TTC549 (cell line): ENCODE results near the gene ZNF146.
"Not testable (repeated sequence)": the region's sequence is repeated elsewhere in the genome, so short reads cannot be mapped to it uniquely, and the experiment has no call there.

Experiments used
- FAIRE-seq: peaks from 2 replicates; lab custom pipeline; 2012; peaks lifted over from hg19 to GRCh38; lab: Jason Lieb, UNC

The ZNF146 gene

DNA sequence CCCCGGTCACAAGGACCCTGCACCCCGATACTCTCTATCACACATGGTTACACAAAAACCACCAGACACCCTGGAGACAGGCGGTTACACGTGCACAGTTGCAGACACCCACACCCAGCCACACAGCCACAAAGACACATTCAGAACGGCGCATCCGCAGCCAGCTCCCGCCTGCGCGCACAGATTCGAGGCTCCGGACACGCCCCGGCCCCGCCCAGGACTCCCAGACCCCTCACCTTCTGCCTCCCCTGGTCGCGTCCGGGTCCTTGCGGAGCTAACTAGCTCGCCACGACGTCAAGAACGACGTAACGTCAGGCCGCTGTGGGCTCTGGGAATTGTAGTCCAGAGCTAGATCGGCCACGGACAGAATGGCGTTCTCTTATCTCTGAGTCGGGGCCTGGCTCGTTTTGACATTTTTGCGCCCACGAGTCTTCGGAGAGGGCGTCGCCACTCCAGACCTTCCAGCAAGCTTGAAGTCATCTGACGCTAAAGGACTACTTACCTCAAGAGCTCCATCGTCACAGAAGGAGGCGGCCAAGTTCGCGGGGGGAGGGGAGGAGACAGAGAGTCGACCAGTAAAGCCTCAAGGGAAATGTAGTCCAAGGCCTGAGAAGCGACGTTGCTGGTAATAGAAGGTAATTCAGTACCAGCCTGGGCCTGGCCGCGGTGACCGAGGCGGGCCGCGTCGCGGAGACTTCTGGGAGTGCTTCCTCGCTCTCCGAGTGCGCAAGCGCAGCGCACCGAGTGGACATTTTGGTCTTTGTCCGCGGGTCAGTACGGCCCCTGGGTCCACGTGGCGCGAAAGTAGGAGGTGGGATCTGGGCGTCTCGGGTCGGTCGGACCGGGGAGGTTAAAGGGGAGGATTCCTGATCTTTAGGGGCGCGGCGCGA, at the start of gene ZNF146, which contains the start of gene ZNF565:
Gene ZNF146 (plus strand): TSS at position 721 of the 890 bp plus-strand sequence. CDS start 21,335 bp downstream, outside the sequence.
Gene ZNF565 (minus strand): TSS at position 280 of the 890 bp plus-strand sequence. CDS start 12,680 bp downstream, outside the sequence.
- FAIRE-seq: peak; percentile 62

- FAIRE-seq: no peak
Observed at GRCh38 chr19:36169084-36169760, 45.7 kb upstream of the ZNF146 start.

DNA sequence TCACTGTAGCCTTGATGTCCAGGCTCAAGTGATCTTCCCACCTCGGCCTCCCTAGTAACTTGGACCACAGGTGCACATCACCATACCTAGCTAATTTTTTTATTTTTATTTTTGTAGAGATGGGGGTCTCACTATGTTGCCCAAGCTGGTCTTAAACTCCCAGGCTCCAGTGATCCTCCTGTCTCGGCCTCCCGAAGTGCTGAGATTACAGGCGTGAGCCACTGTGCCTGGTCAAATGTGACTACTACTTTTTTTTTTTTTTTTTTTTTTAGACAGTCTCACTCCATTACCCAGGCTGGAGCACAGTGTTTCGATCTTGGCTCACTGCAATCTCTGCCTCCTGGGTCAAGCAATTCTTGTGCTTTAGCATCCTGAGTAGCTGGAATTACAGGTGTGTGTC, 42.1 kb upstream of the ZNF146 start:
- no peak for FAIRE-seq

GRCh38 chr19:36173846-36174245, 41.1 kb upstream of the ZNF146 start:
- FAIRE-seq: not testable (repeated sequence)

DNA sequence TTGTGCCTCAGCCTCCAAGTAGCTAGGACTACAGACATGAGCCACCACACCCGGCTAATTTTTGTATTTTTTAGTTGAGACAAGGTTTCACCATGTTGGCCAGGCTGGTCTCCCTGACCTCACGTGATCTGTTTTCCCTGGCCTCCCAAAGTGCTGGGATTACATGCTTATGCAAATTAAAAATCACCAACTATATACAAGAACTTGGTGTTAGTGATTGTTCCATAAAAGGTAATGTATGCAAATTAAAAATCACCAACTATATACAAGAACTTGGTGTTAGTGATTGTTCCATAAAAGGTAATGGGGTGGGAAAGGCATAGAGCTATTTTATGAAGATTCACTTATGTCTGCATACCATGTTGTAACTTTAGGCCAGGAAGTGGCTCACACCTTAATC, 35.8 kb upstream of the ZNF146 start:
- FAIRE-seq: not testable (repeated sequence)

DNA sequence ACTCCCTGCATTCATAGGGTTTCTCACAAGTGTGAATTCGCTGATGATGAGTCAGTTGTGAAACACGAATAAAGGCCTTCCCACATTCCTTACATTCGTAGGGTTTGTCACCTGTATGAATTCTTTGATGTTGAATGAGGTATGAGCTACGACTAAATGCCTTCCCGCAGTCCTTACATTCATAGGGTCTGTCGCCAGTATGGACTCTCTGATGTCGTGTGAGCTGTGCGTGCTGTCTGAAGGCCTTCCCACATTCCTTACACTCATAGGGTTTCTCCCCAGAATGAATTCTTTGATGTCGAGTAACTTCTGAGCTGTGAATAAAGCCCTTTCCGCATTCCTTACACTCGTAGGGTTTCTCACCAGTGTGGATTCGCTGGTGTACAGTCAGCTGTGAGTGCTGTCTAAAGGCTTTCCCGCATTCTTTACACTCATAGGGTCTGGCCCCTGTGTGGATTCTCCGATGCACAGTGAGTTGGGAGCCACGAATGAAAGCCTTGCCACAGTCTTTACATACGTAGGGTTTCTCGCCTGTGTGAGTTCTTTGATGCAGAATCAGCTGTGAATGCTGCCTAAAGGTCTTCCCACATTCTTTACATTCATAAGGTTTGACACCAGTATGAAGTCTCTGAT, 32.2 kb upstream of the ZNF146 start:
- no peak for FAIRE-seq

- no peak for FAIRE-seq
Observed at GRCh38 chr19:36183245-36183628, 31.7 kb upstream of the ZNF146 start.

DNA sequence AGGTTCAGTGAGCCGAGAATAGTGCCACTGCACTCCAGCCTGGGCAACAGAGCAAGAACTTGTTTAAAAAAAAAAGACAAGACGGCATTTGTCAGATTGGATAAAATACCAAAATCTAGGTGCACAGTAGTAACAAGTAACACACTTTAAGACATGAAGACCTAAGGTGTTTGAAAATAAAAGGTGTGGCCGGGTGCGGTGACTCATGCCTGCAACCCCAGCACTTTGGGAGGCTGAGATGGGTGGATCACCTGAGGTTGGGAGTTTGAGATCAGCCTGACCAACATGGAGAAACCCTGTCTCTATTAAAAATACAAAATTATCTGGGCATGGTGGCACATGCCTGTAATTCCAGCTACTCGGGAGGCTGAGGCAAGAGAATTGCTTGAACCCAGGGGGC, 28.2 kb upstream of the ZNF146 start:
- not testable (repeated sequence) for FAIRE-seq

GRCh38 chr19:36196249-36196648, 18.7 kb upstream of the ZNF146 start:
- FAIRE-seq: no peak

DNA sequence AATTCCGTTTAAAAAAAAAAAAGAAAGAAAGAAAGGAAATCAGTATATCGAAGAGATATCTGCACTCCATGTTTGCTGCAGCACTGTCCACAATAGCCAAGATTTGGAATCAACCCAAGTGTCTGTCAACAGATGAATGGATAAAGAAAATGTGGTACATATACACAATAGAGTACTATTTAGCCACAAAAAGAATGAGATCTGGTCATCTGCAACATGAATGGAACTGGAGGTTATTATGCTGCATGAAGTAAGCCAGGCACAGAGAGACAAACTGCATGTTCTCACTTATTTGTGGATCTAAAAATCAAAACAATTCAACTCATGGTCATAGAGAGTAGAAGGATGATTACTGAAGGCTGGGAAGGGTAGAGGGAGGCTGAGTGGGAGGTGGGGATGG, 16.8 kb upstream of the ZNF146 start:
- FAIRE-seq: no peak

GRCh38 chr19:36201684-36202083, 13.2 kb upstream of the ZNF146 start:
- no peak for FAIRE-seq

- no peak for FAIRE-seq
Observed at GRCh38 chr19:36203293-36203692, 11.6 kb upstream of the ZNF146 start.

- no peak for FAIRE-seq
Observed at GRCh38 chr19:36207605-36208252, 7.2 kb upstream of the ZNF146 start.

DNA sequence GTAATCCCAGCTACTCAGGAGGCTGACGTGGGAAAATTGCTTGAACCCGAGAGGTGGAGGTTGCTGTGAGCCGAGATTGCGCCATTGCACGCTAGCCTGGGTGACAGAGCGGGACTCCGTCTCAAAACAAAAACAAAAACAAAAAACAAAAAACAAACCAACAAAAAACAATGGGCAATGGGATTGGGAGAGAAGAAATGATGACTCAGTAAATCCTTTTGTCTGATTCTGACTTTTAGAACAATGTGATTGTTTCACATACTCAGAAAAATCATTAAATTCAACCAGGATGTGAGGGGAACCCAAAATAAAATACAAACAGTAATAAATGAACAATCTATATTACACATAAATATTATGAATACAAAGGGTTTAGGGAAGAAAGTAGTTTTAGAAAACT, 5.5 kb upstream of the ZNF146 start:
- FAIRE-seq: no peak

DNA sequence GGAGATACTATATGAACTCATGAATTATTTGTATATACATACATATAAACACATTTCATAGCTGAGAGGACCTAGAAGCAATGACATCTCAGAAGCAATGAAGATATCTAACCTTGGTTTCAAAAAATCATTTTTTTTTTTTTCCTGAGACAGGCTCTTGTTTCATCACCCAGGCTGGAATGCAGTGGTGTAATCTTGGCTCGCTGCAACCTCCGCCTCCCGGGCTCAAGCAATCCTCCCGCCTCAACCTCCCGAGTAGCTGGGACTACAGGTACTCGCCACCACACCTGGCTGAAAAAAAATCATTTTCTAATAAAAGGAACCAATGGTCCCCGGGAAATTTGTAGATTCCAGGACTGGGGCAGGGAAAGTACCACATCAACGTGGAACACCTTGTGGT, 4.4 kb upstream of the ZNF146 start:
- no peak for FAIRE-seq

- no peak for FAIRE-seq
Observed at GRCh38 chr19:36212895-36213294, 2.0 kb upstream of the ZNF146 start.

DNA sequence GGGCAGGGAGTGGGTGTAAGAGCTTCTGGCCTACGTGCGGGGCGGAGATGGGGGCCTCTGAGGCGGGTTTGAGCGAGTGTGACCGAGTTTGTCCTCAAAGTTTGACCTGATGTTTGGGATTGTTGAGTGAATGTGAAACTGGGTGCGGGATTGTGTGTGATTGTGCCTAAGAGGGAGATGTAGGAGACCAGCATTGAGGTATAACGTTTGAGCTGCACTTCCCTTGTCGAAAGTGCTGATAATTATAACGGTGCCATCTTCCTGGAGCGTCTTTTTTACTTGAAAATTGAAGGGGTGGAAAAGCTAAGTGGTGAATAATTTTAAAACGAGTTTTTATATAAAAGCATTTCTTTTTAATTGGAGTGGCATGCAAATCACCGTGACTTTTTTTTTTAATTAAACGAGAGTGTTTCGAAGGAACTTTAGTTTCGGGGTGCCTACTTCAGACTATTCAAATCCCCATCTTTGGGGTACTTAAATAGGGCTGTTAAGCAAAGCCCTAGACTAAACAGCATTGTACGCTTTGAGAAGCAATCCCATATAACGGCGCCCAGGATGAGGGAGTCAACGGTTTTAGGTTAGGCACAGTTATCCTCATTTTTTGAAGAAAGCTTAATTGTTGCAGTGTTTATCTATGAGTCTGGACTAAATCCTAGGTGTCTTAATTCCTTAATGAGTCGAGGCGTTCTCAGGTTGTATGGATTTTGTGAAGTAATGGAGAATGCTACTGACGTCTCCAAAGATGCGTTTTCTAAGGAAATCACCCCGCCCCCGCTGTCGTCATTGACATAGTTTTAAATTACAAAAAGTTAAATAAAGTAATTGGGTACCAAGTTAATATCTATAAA, 594 bp downstream of the ZNF146 start:
- no peak for FAIRE-seq

- no peak for FAIRE-seq
Observed at GRCh38 chr19:36221474-36221873, 6.6 kb downstream of the ZNF146 start.

DNA sequence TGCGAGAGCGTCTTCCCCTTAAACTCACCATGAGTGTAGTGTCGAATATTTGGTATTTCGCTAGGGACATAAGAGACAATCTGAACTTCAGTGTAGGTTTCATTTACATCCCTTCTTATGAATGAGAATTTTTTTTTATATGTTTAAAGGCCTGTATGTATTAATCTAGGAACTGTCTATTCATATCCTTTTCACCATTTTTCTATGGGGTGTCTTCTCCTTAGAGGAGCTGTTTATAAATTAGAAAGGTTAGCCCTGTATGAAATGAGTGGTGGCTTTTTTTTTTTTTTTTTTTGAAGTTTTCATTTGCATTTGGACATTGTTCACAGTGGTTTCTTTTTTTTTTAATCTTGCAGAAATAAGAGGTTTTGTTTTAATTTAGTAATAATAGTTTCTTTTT, 7.6 kb downstream of the ZNF146 start:
- FAIRE-seq: no peak

DNA sequence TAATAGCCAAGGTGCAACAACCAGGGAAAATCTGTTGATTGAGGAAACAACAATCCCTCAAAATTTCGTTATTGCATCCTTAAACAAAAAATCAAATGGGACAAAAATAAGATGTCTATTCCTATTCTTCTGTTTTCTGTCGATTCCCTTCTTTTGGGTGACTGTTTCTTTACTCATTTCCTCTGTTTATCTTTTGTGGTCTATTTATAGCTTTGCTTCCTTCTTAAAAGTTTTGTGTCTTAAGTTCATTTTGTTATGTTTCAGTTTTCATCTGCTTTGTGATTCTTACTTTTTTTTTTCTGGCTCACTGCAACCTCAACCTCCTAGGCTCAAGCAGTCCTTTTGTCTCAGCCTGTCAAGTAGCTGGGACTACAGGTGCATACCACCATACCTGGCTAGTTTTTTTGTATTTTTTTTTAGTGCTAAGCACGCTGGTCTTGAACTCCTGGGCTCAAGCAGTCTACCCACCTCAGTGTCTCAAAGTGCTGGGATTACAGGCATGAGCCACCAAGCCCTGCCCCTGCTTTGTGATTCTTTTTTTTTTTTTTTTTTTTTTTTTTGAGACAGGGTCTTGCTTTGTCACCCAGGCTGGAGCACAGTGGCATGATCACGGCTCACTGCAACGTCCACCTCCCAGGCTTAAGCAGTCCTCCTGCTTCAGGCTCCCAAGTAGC, 10.4 kb downstream of the ZNF146 start:
- no peak for FAIRE-seq

DNA sequence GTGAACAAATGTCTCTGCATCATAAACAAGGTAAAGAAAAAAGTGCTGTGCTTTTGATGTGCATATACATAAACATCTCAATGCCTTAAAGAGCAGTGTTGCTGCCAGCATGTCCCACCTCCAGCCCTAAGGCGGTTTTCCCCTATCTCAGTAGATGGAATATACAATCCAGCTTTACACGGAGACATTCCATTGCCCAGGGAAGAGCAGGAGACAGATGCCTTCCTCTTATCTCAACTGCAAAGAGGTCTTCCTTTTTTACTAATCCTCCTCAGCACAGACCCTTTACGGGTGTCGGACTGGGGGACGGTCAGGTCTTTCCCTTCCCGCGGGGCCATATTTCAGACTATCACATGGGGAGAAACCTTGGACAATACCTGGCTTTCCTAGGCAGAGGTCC, 18.7 kb downstream of the ZNF146 start:
- FAIRE-seq: not testable (repeated sequence)
